Endodermal cell (in vitro differentiated cells): Measurements from ENCODE around the gene SCUBE1. TPM values are rescaled to one million over a fixed set of nuclear protein-coding genes. Genes with fewer than 3 reads are reported as not detected.
A peak's percentile ranks its signal among the peaks of the same experiment; 100 is the strongest.

Experiments used
- DNase-seq: peaks from one replicate; pipeline ENCODE4 v3.0.0-alpha.2; 2017
- H3K27ac ChIP-seq: 2 replicates; pipeline ENCODE4 v1.5.1; 2013; ENCODE audit warnings: mild to moderate bottlenecking, low read depth, low read length, moderate library complexity
- H3K27me3 ChIP-seq: 2 replicates; pipeline ENCODE4 v1.6.1; 2013; ENCODE audit warnings: mild to moderate bottlenecking, low read length, moderate library complexity; ENCODE audit not compliant: insufficient read depth, control insufficient read depth, poor library complexity, severe bottlenecking
- H3K36me3 ChIP-seq: 2 replicates; pipeline ENCODE4 v1.7.0; 2013; ENCODE audit warnings: mild to moderate bottlenecking, low read length, moderate library complexity; ENCODE audit not compliant: control insufficient read depth, insufficient read depth
- H3K4me1 ChIP-seq: one replicate; pipeline ENCODE4 v1.7.0; 2013; ENCODE audit warnings: low read length; ENCODE audit not compliant: control insufficient read depth, insufficient read depth
- H3K4me3 ChIP-seq: 2 replicates; pipeline ENCODE4 v1.5.1; 2013; ENCODE audit warnings: mild to moderate bottlenecking, low read length, moderate library complexity
- H3K9ac ChIP-seq: 2 replicates; pipeline ENCODE4 v1.6.1; 2013; ENCODE audit warnings: mild to moderate bottlenecking, low read length, moderate library complexity; ENCODE audit not compliant: poor library complexity, severe bottlenecking; ENCODE audit errors: extremely low read depth
- H3K9me3 ChIP-seq: 2 replicates; pipeline ENCODE4 v1.6.1; 2013; ENCODE audit warnings: mild to moderate bottlenecking, low read length, moderate library complexity; ENCODE audit not compliant: control insufficient read depth
- H3K27ac Mint-ChIP-seq: 2 replicates; pipeline ENCODE4 v1.8.0; 2020; ENCODE audit warnings: mixed read lengths
- H3K27me3 Mint-ChIP-seq: 2 replicates; pipeline ENCODE4 v1.8.0; 2021; ENCODE audit warnings: mild to moderate bottlenecking, mixed read lengths; ENCODE audit not compliant: insufficient read depth
- H3K36me3 Mint-ChIP-seq: 2 replicates; pipeline ENCODE4 v1.8.0; 2020; ENCODE audit warnings: low read depth, mixed read lengths
- H3K4me1 Mint-ChIP-seq: 2 replicates; pipeline ENCODE4 v1.8.0; 2020; ENCODE audit warnings: mixed read lengths
- H3K4me3 Mint-ChIP-seq: 2 replicates; pipeline ENCODE4 v1.8.0; 2020; ENCODE audit warnings: mild to moderate bottlenecking, moderate library complexity, mixed read lengths
- H3K9me3 Mint-ChIP-seq: 2 replicates; pipeline ENCODE4 v1.8.0; 2020; ENCODE audit warnings: mild to moderate bottlenecking, mixed read lengths
- WGBS, 2 experiments: methylation state at CpG; one replicate each; pipeline versions ENCODE4 v1.1.5 to v1.1.7; 2013; ENCODE audit warnings: missing lambda C conversion rate in 2 of 2, mixed read lengths in 1 of 2; ENCODE audit not compliant: insufficient coverage in 1 of 2, insufficient read length in 1 of 2; 5-methylcytosine and 5-hydroxymethylcytosine counted together
- total RNA-seq, 2 donors: library from RNA; stranded (reverse); fragmentation: NEBNext Ultra II Directional in 1 of 2; extraction: Animal tissue kit (Norgen Biotek cat#: 25700) in 1 of 2; gene quantifications; 2 replicates in 1 of 2; 3 replicates in 1 of 2; pipeline ENCODE4 v1.2.1, GENCODE V29; 2021
- TF ChIP-seq, protein P1 (sequence below): fragments of 200-600 bp; sonication (generic); conservative IDR thresholded peaks from 2 replicates; pipeline ENCODE4 v1.5.0; 2021; ENCODE audit warnings: antibody characterized with exemption, mild to moderate bottlenecking

The SCUBE1 gene
- total RNA-seq, 2 donors from 2014 or later, result 0.13 to 0.95 TPM

GRCh38 chr22:43152003-43152356, 191.2 kb downstream of the SCUBE1 start:
- no peak overlapping the region for H3K9ac ChIP-seq
- DNase-seq, result no peak

GRCh38 chr22:43151251-43152002, 191.7 kb downstream of the SCUBE1 start, which contains the start of gene TSPO:
Gene TSPO (plus strand): TSS chr22:43151559. CDS start chr22:43159239, 7,680 bp downstream.
- 26 to 39% methylated on average over 42 to 75 of the region's 75 CpGs for WGBS, 2 experiments
- Mint-ChIP-seq H3K27me3 (peaks cover 16% of the 10 kb centered on the region), H3K27ac (no peak within 1 kb of the TSS), H3K4me3 (peak within 1 kb of the TSS; percentile 60), H3K36me3 (no peaks in the 10 kb centered on the region), H3K9me3 (no peaks in the 10 kb centered on the region), H3K4me1 (peaks cover 2% of the 10 kb centered on the region)
- TF ChIP-seq, protein P1, sequence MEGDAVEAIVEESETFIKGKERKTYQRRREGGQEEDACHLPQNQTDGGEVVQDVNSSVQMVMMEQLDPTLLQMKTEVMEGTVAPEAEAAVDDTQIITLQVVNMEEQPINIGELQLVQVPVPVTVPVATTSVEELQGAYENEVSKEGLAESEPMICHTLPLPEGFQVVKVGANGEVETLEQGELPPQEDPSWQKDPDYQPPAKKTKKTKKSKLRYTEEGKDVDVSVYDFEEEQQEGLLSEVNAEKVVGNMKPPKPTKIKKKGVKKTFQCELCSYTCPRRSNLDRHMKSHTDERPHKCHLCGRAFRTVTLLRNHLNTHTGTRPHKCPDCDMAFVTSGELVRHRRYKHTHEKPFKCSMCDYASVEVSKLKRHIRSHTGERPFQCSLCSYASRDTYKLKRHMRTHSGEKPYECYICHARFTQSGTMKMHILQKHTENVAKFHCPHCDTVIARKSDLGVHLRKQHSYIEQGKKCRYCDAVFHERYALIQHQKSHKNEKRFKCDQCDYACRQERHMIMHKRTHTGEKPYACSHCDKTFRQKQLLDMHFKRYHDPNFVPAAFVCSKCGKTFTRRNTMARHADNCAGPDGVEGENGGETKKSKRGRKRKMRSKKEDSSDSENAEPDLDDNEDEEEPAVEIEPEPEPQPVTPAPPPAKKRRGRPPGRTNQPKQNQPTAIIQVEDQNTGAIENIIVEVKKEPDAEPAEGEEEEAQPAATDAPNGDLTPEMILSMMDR, result no peak
- Histone ChIP-seq H3K27me3 (no peaks in the 10 kb centered on the region), H3K27ac (no peak within 1 kb of the TSS), H3K4me3 (peak within 1 kb of the TSS; percentile 65), H3K36me3 (no peaks in the 10 kb centered on the region), H3K4me1 (peaks cover 4% of the 10 kb centered on the region), H3K9me3 (no peaks in the 10 kb centered on the region), H3K9ac (no peak within 1 kb of the TSS)
- DNase-seq, result peak; percentile 86

More at GRCh38 chr22:43152003-43152356, 191.2 kb downstream of the SCUBE1 start:
- peaks cover 2% of the 10 kb centered on the region for H3K4me1 Mint-ChIP-seq
- 83 to 86% methylated on average over 11 to 18 of the region's 18 CpGs for WGBS, 2 experiments
- Histone ChIP-seq H3K27me3 (no peaks in the 10 kb centered on the region), H3K27ac (no peak overlapping the region), H3K36me3 (no peaks in the 10 kb centered on the region), H3K9me3 (no peaks in the 10 kb centered on the region), H3K4me1 (peaks cover 4% of the 10 kb centered on the region), H3K4me3 (peak overlapping the region; percentile 65)
- no peaks in the 10 kb centered on the region for H3K9me3 Mint-ChIP-seq
- TF ChIP-seq, protein P1, result no peak
- peaks cover 16% of the 10 kb centered on the region for H3K27me3 Mint-ChIP-seq
- H3K4me3 Mint-ChIP-seq, result peak overlapping the region; percentile 60
- no peak overlapping the region for H3K27ac Mint-ChIP-seq
- no peaks in the 10 kb centered on the region for H3K36me3 Mint-ChIP-seq

- 89 to 97% methylated on average over 6 to 15 of the region's 15 CpGs for WGBS, 2 experiments
- Histone ChIP-seq H3K27ac (no peak overlapping the region), H3K36me3 (no peaks in the 10 kb centered on the region), H3K4me1 (peaks cover 4% of the 10 kb centered on the region), H3K9me3 (no peaks in the 10 kb centered on the region), H3K27me3 (no peaks in the 10 kb centered on the region), H3K4me3 (no peak overlapping the region), H3K9ac (no peak overlapping the region)
- Mint-ChIP-seq H3K4me1 (peaks cover 2% of the 10 kb centered on the region), H3K4me3 (peak overlapping the region; percentile 60), H3K9me3 (no peaks in the 10 kb centered on the region), H3K27me3 (peaks cover 16% of the 10 kb centered on the region), H3K27ac (no peak overlapping the region), H3K36me3 (no peaks in the 10 kb centered on the region)
- TF ChIP-seq, protein P1, result no peak
- DNase-seq, result no peak
Measured at GRCh38 chr22:43150731-43151206, 192.4 kb downstream of the SCUBE1 start.
